K562 (cell line): ENCODE measurements around the gene HRH3. TPM values are rescaled to one million over a fixed set of nuclear protein-coding genes. Genes with fewer than 3 reads are reported as not detected.

ENCODE experiments used
- ATAC-seq: fragments of 200-7000 bp; cut with Tn5 transposase; 3 replicates; pipeline ENCODE4 v1.9.1; 2020; ENCODE audit warnings: moderate library complexity
- BruUV-seq: library from RNA; stranded (reverse); fragments of 400-500 nt; replicated peaks from 2 replicates; lab custom pipeline; 2021; lab: Mats Ljungman, UMichigan
- CTCF ChIA-PET: fragments of 300-600 bp; formaldehyde crosslinking; extraction: SDS; loops from one replicate; lab custom pipeline; 2021; ENCODE audit warnings: low intra/inter-chr PET ratio; lab: Yijun Ruan, JAX
- POLR2A ChIA-PET: fragments of 300-600, 350-650 bp; sonication (Branson Sonifier 250); formaldehyde crosslinking; extraction: SDS; loops from one replicate; lab custom pipeline; 2021; ENCODE audit warnings: antibody characterized with exemption, inconsistent platforms; lab: Yijun Ruan, JAX
- DNase-seq, 4 experiments: peaks; one replicate each; pipeline versions ENCODE4 v3.0.0 to v3.0.0-alpha.2; 2011 to 2018; ENCODE audit warnings: low spot score in 3 of 4, mixed read lengths in 3 of 4; ENCODE audit errors: extremely low read depth in 1 of 4
- FAIRE-seq: peaks from 2 replicates; lab custom pipeline; 2011; peaks lifted over from hg19 to GRCh38; lab: Jason Lieb, UNC
- H2AFZ ChIP-seq: 2 replicates; pipeline ENCODE4 v1.6.0; 2011; ENCODE audit warnings: low read depth, low read length, control low read depth, inconsistent platforms
- H3K27ac ChIP-seq: fragments of 200-600 bp; 3 replicates; pipeline ENCODE4 v1.8.0; 2011; ENCODE audit warnings: low read depth, mild to moderate bottlenecking, control low read depth, inconsistent platforms, low read length, moderate library complexity, mixed read lengths; ENCODE audit errors: extremely low read depth
- H3K27me3 ChIP-seq, 2 experiments: fragments of 300-600 bp in 1 of 2; 2 replicates in 1 of 2; 3 replicates in 1 of 2; pipeline versions ENCODE4 v1.6.0 to v1.8.0; 2011; ENCODE audit warnings: inconsistent platforms in 2 of 2, low read length in 2 of 2, mild to moderate bottlenecking in 1 of 2, mixed read lengths in 1 of 2, moderate library complexity in 1 of 2; ENCODE audit not compliant: control insufficient read depth in 2 of 2, insufficient read depth in 2 of 2
- H3K36me3 ChIP-seq: fragments of 300-600 bp; 3 replicates; pipeline ENCODE4 v1.8.0; 2011; ENCODE audit warnings: mild to moderate bottlenecking, low read length, inconsistent platforms; ENCODE audit not compliant: control insufficient read depth, insufficient read depth
- H3K4me1 ChIP-seq, 2 experiments: fragments of 200-600 bp in 1 of 2; replicated peaks in 1 of 2; 2 replicates in 1 of 2; 3 replicates in 1 of 2; pipeline versions ENCODE4 v1.5.1 to v1.8.0; 2011; ENCODE audit warnings: inconsistent platforms in 2 of 2, low read length in 2 of 2, mild to moderate bottlenecking in 1 of 2, mixed read lengths in 1 of 2, moderate library complexity in 1 of 2; ENCODE audit not compliant: control insufficient read depth in 2 of 2, insufficient read depth in 2 of 2
- H3K4me2 ChIP-seq: 2 replicates; pipeline ENCODE4 v1.6.1; 2011; ENCODE audit warnings: low read length, control low read depth, inconsistent platforms, mixed read lengths; ENCODE audit not compliant: insufficient read depth
- H3K4me3 ChIP-seq: fragments of 200-600 bp; sonication (generic), shearing (Covaris generic); 2 replicates; pipeline ENCODE4 v1.5.1; 2016; ENCODE audit warnings: control low read depth, inconsistent platforms
- H3K79me2 ChIP-seq: fragments of 200-600 bp; 3 replicates; pipeline ENCODE4 v1.8.0; 2011; ENCODE audit warnings: low read length, inconsistent platforms; ENCODE audit not compliant: control insufficient read depth, insufficient read depth
- H3K9ac ChIP-seq, 2 experiments: 2 replicates each; pipeline versions ENCODE4 v1.6.0 to v1.6.1; 2011; ENCODE audit warnings: low read depth in 2 of 2, low read length in 2 of 2, control low read depth in 1 of 2, inconsistent platforms in 1 of 2, mild to moderate bottlenecking in 1 of 2, mixed read lengths in 1 of 2; ENCODE audit not compliant: insufficient read depth in 1 of 2
- H3K9me1 ChIP-seq: one replicate; pipeline ENCODE4 v1.6.0; 2011; ENCODE audit warnings: inconsistent platforms, mild to moderate bottlenecking, low read length, moderate library complexity; ENCODE audit not compliant: control insufficient read depth, insufficient read depth
- H3K9me3 ChIP-seq: replicated peaks from 2 replicates; pipeline ENCODE4 v1.5.1; 2011; ENCODE audit warnings: low read depth, low read length, inconsistent platforms; ENCODE audit not compliant: control insufficient read depth, insufficient read depth
- H4K20me1 ChIP-seq: replicated peaks from 2 replicates; pipeline ENCODE4 v1.6.1; 2011; ENCODE audit warnings: low read length, inconsistent platforms, mixed read lengths; ENCODE audit not compliant: control insufficient read depth, insufficient read depth
- ADNP ChIP-seq: fragments of 200-800 bp; sonication (Bioruptor generic); IDR thresholded peaks from 2 replicates; pipeline ENCODE4 v1.6.1; 2016; ENCODE audit warnings: missing genetic modification characterization, missing compliant biosample characterization
- BRCA1 ChIP-seq, 2 experiments: fragments of 450-650 bp in 1 of 2; sonication (generic) in 1 of 2; formaldehyde crosslinking in 1 of 2; IDR thresholded peaks; 2 replicates each; pipeline versions ENCODE4 v1.5.0 to v1.6.1; 2017 to 2020; ENCODE audit warnings: mild to moderate bottlenecking in 1 of 2, missing genetic modification reagents in 1 of 2
- CXXC5 ChIP-seq: fragments of 250-450 bp; sonication (Bioruptor Pico); IDR thresholded peaks from 2 replicates; pipeline ENCODE4 v1.8.0; 2022; ENCODE audit warnings: inconsistent platforms, mild to moderate bottlenecking, moderate library complexity
- MAX ChIP-seq: sonication (generic); formaldehyde crosslinking; IDR thresholded peaks from 2 replicates; pipeline ENCODE4 v1.9.0; 2022; ENCODE audit warnings: mild to moderate bottlenecking, missing genetic modification reagents
- NONO ChIP-seq, 2 experiments: fragments of 200-400 bp in 1 of 2; fragments of 450-650 bp in 1 of 2; formaldehyde crosslinking in 1 of 2; IDR thresholded peaks; 2 replicates each; pipeline ENCODE4 v1.6.1; 2017; ENCODE audit warnings: low read depth in 2 of 2, mild to moderate bottlenecking in 2 of 2, moderate library complexity in 2 of 2, low read length in 1 of 2
- NR4A1 ChIP-seq, 2 experiments: fragments of 250-450 bp in 1 of 2; fragments of 450-650 bp in 1 of 2; sonication (Bioruptor Pico) in 1 of 2; IDR thresholded peaks; 2 replicates each; pipeline versions ENCODE4 v1.4.0 to v1.6.1; 2016 to 2020; ENCODE audit warnings: mild to moderate bottlenecking in 2 of 2, missing compliant biosample characterization in 1 of 2, missing genetic modification characterization in 1 of 2, moderate library complexity in 1 of 2
- PPARD ChIP-seq: fragments of 250-450 bp; sonication (Bioruptor Pico); IDR thresholded peaks from 2 replicates; pipeline ENCODE4 v1.8.0; 2022; ENCODE audit warnings: inconsistent platforms, mild to moderate bottlenecking, moderate library complexity
- RBBP5 ChIP-seq: fragments of 200-600 bp; sonication (generic); IDR thresholded peaks from 2 replicates; pipeline ENCODE4 v1.6.1; 2012; ENCODE audit warnings: borderline replicate concordance, mild to moderate bottlenecking, low read length, control low read depth, inconsistent platforms; ENCODE audit not compliant: insufficient read depth, poor library complexity, severe bottlenecking
- SOX6 ChIP-seq: fragments of 450-650 bp; IDR thresholded peaks from 2 replicates; pipeline ENCODE4 v1.6.1; 2014; ENCODE audit warnings: mild to moderate bottlenecking
- TARDBP ChIP-seq: fragments of 450-650 bp; IDR thresholded peaks from 2 replicates; pipeline ENCODE4 v1.6.1; 2016
- XRCC3 ChIP-seq: fragments of 450-650 bp; IDR thresholded peaks from 2 replicates; pipeline ENCODE4 v1.6.1; 2017; ENCODE audit warnings: mild to moderate bottlenecking, moderate library complexity
- XRCC5 ChIP-seq: fragments of 200-400 bp; formaldehyde crosslinking; IDR thresholded peaks from 2 replicates; pipeline ENCODE4 v1.6.1; 2017; ENCODE audit warnings: low read depth, mild to moderate bottlenecking, low read length
- ZNF511 ChIP-seq: sonication (generic); formaldehyde crosslinking; IDR thresholded peaks from 2 replicates; pipeline ENCODE4 v1.8.0; 2022; ENCODE audit warnings: mild to moderate bottlenecking, missing genetic modification reagents
- ZNF717 ChIP-seq: fragments of 250-450 bp; sonication (Bioruptor Pico); IDR thresholded peaks from 2 replicates; pipeline ENCODE4 v1.5.0; 2021
- ZNF780A ChIP-seq: fragments of 250-450 bp; sonication (Bioruptor Pico); IDR thresholded peaks from 2 replicates; pipeline ENCODE4 v1.5.0; 2021; ENCODE audit warnings: mild to moderate bottlenecking
- WGBS: fragments of 100-300 bp; shearing (Covaris generic); methylation state at CpG from one replicate; pipeline ENCODE4 v1.1.6; 2016; ENCODE audit warnings: low coverage, mixed read lengths; ENCODE audit not compliant: insufficient coverage; ENCODE audit errors: missing lambda C conversion rate; 5-methylcytosine and 5-hydroxymethylcytosine counted together
- in situ Hi-C: fragments of 300-500 bp; cut with MboI; formaldehyde crosslinking; loops from 4 replicates; pipeline ENCODE4 v1.15.0; 2018; ENCODE audit warnings: inconsistent platforms, mixed read lengths
- intact Hi-C: fragments of 100-400 bp; cut with micrococcal nuclease; formaldehyde crosslinking; loops from 2 replicates; pipeline ENCODE4 v1.14.2; 2022
- polyA plus RNA-seq, 8 experiments: library from polyadenylated mRNA; depleted of rRNA in 4 of 8; stranded (reverse) in 5 of 8; unstranded in 3 of 8; fragments of >200 nt; fragmentation: Nextera tagmentation in 2 of 8; fragmentation: Illumina TruSeq in 1 of 8; extraction: Ambion mirVana in 2 of 8; extraction: Trizol in 1 of 8; gene quantifications; 2 replicates each; pipeline versions ENCODE4 v1.2.1 to v1.2.3, GENCODE V29; 2011 to 2014; ENCODE audit warnings: inconsistent platforms in 1 of 8, missing spikeins in 1 of 8
- total RNA-seq, 7 experiments: library from RNA; depleted of rRNA in 6 of 7; stranded (reverse); fragments of >200 nt in 6 of 7; fragmentation: Illumina TruSeq in 2 of 7; extraction: Trizol in 2 of 7; gene quantifications; 2 replicates each; pipeline versions ENCODE4 v1.2.1 to v1.2.3, GENCODE V29; 2011 to 2021; ENCODE audit warnings: low replicate concordance in 1 of 7
- TF ChIP-seq, protein P1 (sequence below): sonication (generic); formaldehyde crosslinking; IDR thresholded peaks from 2 replicates; pipeline ENCODE4 v1.8.1; 2023; ENCODE audit warnings: missing genetic modification reagents, mild to moderate bottlenecking, borderline replicate concordance

HRH3 gene
- total and polyA plus RNA-seq, 9 of the 15 experiments (the other 6 are each of a cell fraction or from before 2014, with no cell fraction given) = not detected

DNA sequence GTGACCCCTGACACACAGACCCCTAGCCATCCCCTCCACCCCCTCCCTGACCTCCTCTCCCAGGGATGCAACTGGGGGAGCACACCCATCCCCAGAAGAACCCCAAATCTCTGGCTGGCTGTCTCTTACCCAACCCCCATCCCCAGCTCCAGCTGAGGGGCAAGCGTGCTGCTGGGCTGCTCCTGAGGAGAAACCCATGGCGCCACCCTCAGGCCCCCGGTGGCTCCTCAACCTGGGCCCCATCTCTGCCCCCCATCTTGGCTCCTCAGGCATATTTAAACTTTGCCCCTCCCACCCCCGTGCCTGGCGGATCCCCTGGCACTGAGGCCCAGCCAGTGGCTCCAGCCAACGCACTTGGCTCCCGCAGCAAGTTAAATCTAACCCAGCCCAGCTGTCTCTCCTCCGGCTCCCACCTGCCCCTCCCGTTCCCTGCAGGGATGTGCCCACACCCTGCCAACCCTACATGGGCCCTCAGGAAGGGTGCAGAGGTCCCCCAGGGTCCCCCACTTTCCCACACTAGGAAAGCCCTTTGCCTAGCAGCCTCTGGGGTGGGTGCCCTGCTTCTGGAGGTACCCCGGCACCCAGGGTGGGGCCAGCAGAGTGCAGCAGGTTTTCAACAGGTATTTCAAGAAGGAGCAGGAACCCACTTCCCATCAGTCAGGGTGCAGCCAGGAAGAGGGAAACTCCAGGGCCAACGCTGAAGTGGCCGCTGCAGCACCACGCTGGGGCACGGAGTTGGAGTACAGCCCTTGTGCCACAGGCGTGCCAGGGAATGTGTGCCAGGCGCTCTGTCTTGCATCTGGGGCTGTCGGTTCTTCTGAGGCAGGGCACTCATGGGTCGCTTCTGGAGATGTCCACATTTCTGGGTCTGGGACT, 12.9 kb upstream of the HRH3 start:
- ATAC-seq (no peak), DNase-seq (no peak), FAIRE-seq (no peak)
- H3K9ac ChIP-seq = no peak overlapping the region
- H4K20me1 ChIP-seq = no peaks in the 10 kb centered on the region
- H3K36me3 ChIP-seq = no peaks in the 10 kb centered on the region
- H3K27ac ChIP-seq = no peak overlapping the region
- 21% methylated on average over 18 of the region's 18 CpGs for WGBS
- ChIA-PET CTCF (no interaction called here), POLR2A (no interaction called here)
- BruUV-seq = no TSS peak
- peaks cover 10 to 44% of the 10 kb centered on the region in 2 experiments; a peak in 4 of 5 replicates for H3K4me1 ChIP-seq
- TF ChIP-seq RBBP5 (no peak), MAX (CRISPR knock-in tag) (no peak), ZNF780A (CRISPR knock-in tag) (no peak), ZNF511 (CRISPR knock-in tag) (no peak), XRCC5 (no peak), NONO (IDR thresholded peaks at IDR 0.05; ENCODE audit: low read depth in 2 of 2, low read length in 1 of 2) (no peak), CXXC5 (no peak), ZNF717 (no peak), TARDBP (no peak), ADNP (tag) (no peak), XRCC3 (no peak), PPARD (no peak), NR4A1 (CRISPR knock-in tag; IDR thresholded peaks at IDR 0.05) (no peak), NR4A1 (tag; IDR thresholded peaks at IDR 0.05) (no peak), SOX6 (no peak), BRCA1 (IDR thresholded peaks at IDR 0.05) (no peak), BRCA1 (CRISPR knock-in tag; IDR thresholded peaks at IDR 0.05) (no peak)
- TF ChIP-seq, protein P1, sequence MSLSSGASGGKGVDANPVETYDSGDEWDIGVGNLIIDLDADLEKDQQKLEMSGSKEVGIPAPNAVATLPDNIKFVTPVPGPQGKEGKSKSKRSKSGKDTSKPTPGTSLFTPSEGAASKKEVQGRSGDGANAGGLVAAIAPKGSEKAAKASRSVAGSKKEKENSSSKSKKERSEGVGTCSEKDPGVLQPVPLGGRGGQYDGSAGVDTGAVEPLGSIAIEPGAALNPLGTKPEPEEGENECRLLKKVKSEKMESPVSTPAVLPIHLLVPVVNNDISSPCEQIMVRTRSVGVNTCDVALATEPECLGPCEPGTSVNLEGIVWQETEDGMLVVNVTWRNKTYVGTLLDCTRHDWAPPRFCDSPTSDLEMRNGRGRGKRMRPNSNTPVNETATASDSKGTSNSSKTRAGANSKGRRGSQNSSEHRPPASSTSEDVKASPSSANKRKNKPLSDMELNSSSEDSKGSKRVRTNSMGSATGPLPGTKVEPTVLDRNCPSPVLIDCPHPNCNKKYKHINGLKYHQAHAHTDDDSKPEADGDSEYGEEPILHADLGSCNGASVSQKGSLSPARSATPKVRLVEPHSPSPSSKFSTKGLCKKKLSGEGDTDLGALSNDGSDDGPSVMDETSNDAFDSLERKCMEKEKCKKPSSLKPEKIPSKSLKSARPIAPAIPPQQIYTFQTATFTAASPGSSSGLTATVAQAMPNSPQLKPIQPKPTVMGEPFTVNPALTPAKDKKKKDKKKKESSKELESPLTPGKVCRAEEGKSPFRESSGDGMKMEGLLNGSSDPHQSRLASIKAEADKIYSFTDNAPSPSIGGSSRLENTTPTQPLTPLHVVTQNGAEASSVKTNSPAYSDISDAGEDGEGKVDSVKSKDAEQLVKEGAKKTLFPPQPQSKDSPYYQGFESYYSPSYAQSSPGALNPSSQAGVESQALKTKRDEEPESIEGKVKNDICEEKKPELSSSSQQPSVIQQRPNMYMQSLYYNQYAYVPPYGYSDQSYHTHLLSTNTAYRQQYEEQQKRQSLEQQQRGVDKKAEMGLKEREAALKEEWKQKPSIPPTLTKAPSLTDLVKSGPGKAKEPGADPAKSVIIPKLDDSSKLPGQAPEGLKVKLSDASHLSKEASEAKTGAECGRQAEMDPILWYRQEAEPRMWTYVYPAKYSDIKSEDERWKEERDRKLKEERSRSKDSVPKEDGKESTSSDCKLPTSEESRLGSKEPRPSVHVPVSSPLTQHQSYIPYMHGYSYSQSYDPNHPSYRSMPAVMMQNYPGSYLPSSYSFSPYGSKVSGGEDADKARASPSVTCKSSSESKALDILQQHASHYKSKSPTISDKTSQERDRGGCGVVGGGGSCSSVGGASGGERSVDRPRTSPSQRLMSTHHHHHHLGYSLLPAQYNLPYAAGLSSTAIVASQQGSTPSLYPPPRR (CRISPR knock-in tag) = no peak
- H2AFZ ChIP-seq = no peak overlapping the region
- no peaks in the 10 kb centered on the region for H3K27me3 ChIP-seq
- intact Hi-C loops = no loop called here
- H3K4me2 ChIP-seq = no peak overlapping the region
- no peak overlapping the region for H3K4me3 ChIP-seq
- H3K9me3 ChIP-seq = peaks cover 7% of the 10 kb centered on the region; the same call in 1 of the 2 replicates
- peaks cover 11% of the 10 kb centered on the region for H3K9me1 ChIP-seq
- H3K79me2 ChIP-seq = no peaks in the 10 kb centered on the region
- in situ Hi-C loops = no loop called here
